ENCODE measurements around the gene MAP7. TPM values are rescaled to one million over a fixed set of nuclear protein-coding genes. Genes with fewer than 3 reads are reported as not detected.
"Not testable (repeated sequence)": the region's sequence is repeated elsewhere in the genome, so short reads cannot be mapped to it uniquely, and the experiment has no call there.

MAP7 gene
- total and polyA plus RNA-seq, 7 donors, result 1.2 to 33.5 (median 3.3) TPM

DNA sequence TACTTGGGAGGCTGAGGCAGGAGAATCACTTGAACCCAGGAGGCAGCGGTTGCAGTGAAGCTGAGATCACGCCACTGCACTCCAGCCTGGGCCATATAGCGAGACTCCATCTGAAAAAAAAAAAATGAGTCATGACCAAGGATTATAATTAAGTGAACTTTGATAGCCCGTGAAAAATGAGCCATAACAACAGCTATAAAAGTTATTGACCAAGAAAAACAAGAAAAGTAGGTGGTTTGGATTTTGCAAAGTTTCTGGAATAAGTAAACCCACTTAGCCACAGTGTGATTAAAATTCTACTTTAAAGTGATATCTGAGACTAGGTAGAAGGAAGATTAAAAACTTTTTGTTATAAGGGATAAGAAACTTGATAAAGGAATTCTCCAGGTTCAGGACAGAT lies 234.6 kb downstream of the MAP7 start:
- Histone ChIP-seq H3K4me1 (no peaks in the 10 kb centered on the region), H3K36me3 (no peaks in the 10 kb centered on the region), H3K9me3 (no peaks in the 10 kb centered on the region), H3K4me3 (no peak overlapping the region), H3K27ac (no peak overlapping the region), H3K27me3 (no peaks in the 10 kb centered on the region)
- DNase-seq, result no peak
- intact Hi-C loops (cut with DNase I), result loop anchor here (5.0 kb wide), 1 partner anchor 808 kb away; no protein-coding TSS in a partner anchor
- WGBS, 2 donors, result 61 to 88% methylated on average over 4 of the region's 4 CpGs
- TF ChIP-seq EP300 (IDR thresholded peaks at IDR 0.05) (no peak), POLR2AphosphoS5 (IDR thresholded peaks at IDR 0.05) (no peak), CTCF (IDR thresholded peaks at IDR 0.05) (no peak), POLR2A (IDR thresholded peaks at IDR 0.05) (no peak)

GRCh38 chr6:136312975-136313374 lies 237.2 kb downstream of the MAP7 start:
- intact Hi-C loops (cut with DNase I), result no loop called here
- 97 to 98% methylated on average over 3 of the region's 3 CpGs for whole genome bisulfite sequencing, 2 donors

DNA sequence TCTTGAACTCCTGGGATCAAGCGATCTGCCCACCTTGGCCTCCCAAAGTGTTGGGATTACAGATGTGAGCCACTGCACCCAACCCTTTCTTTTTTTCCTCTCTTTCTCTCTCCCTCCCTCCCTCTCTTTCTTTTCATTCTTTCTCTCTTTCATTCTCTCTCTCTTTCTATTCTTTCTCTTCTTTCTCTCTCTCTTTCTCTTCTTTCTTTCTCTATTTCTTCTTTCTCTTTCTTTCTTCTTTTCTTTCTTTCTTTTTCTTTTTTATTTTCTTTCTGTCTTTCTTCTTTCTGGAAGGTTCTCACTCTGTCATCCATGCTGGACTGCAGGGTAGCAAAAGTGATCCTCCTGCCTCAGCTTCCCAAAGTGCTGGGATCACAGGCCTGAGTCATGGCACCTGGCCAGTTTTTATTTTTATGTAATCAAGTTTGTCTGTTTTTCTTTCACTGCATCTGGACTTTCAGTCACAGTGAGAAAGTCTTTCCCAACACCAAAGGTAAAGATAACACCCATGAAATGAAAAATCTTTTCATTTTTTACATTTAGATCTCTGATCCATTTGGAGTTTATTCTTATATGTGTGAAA lies 240.4 kb downstream of the MAP7 start:
- no peaks in the 10 kb centered on the region for H3K36me3 ChIP-seq
- no peak for TF ChIP-seq POLR2AphosphoS5 (IDR thresholded peaks at IDR 0.05)
- TF ChIP-seq CTCF (IDR thresholded peaks at IDR 0.05), result no peak
- no peak for TF ChIP-seq EP300 (IDR thresholded peaks at IDR 0.05)
- TF ChIP-seq POLR2A (IDR thresholded peaks at IDR 0.05), result no peak
- no peak overlapping the region for H3K4me3 ChIP-seq
- intact Hi-C loops (cut with DNase I), result no loop called here
- WGBS, 2 donors, result 100% methylated on average over 1 of the region's 1 CpG
- no peaks in the 10 kb centered on the region for H3K4me1 ChIP-seq
- DNase-seq, result no peak
- H3K27me3 ChIP-seq, result no peaks in the 10 kb centered on the region
- H3K27ac ChIP-seq, result no peak overlapping the region
- no peaks in the 10 kb centered on the region for H3K9me3 ChIP-seq

More at GRCh38 chr6:136312975-136313374, 237.2 kb downstream of the MAP7 start:
- H3K9me3 ChIP-seq, result no peaks in the 10 kb centered on the region
- no peak for TF ChIP-seq POLR2AphosphoS5 (IDR thresholded peaks at IDR 0.05)
- no peak overlapping the region for H3K4me3 ChIP-seq
- H3K27me3 ChIP-seq, result no peaks in the 10 kb centered on the region
- DNase-seq, result no peak
- no peaks in the 10 kb centered on the region for H3K4me1 ChIP-seq
- no peak overlapping the region for H3K27ac ChIP-seq
- no peaks in the 10 kb centered on the region for H3K36me3 ChIP-seq

DNA sequence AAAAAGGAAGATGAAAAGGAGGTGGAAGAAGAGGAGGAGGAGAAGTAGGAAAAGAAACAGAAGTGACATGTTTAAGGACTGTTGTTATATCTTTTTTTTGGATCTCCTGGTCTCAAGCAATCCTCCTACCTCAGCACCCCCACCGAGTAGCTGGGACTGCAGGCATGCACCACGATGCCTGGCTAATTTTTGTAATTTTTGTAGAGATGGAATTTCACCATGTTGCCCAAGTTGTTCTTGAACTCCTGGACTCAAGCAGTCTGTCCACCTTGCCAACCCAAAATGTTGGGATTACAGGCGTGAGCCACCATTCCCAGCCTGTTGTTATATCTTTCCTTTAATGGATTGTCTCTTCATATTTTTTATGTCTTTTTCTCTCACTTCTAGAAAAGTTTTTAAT lies 241.1 kb downstream of the MAP7 start:
- no peaks in the 10 kb centered on the region for H3K4me1 ChIP-seq
- H3K36me3 ChIP-seq, result no peaks in the 10 kb centered on the region
- H3K9me3 ChIP-seq, result no peaks in the 10 kb centered on the region
- DNase-seq, result no peak
- 72 to 93% methylated on average over 3 of the region's 3 CpGs for WGBS, 2 donors
- H3K27ac ChIP-seq, result no peak overlapping the region
- H3K4me3 ChIP-seq, result no peak overlapping the region
- no peaks in the 10 kb centered on the region for H3K27me3 ChIP-seq
- intact Hi-C loops (cut with DNase I), result no loop called here
- no peak for TF ChIP-seq EP300 (IDR thresholded peaks at IDR 0.05)
- TF ChIP-seq POLR2AphosphoS5 (IDR thresholded peaks at IDR 0.05), result no peak
- TF ChIP-seq CTCF (IDR thresholded peaks at IDR 0.05), result no peak
- no peak for TF ChIP-seq POLR2A (IDR thresholded peaks at IDR 0.05)

- intact Hi-C loops (cut with DNase I); H3K27me3 ChIP-seq: not testable (repeated sequence)
- WGBS, 2 donors, result 80 to 88% methylated on average over 1 of the region's 1 CpG
Observed at GRCh38 chr6:136308469-136308868, 241.8 kb downstream of the MAP7 start.

DNA sequence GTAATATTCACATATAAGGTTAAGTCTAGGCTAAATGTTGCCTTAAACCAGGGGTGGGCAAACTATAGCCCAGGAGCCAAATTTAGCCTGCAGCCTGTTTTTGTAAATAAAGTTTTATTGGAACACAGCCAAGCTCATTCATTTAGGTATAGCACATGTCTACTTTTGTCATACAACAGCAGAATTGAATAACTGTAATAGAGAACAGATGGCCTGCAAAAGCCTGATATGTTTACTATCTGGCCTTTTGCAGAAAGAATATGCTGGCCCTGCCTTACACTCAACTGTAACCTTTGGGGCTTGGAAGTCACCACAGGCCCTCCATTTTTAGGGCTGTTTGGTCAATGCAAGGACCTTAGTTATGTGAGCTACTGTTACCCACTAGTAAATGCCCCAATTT lies 242.9 kb downstream of the MAP7 start:
- H3K4me1 ChIP-seq, result no peaks in the 10 kb centered on the region
- H3K27ac ChIP-seq, result no peak overlapping the region
- H3K4me3 ChIP-seq, result no peak overlapping the region
- DNase-seq, result no peak
- no peaks in the 10 kb centered on the region for H3K27me3 ChIP-seq
- H3K36me3 ChIP-seq, result no peaks in the 10 kb centered on the region
- no peak for TF ChIP-seq EP300 (IDR thresholded peaks at IDR 0.05)
- TF ChIP-seq POLR2A (IDR thresholded peaks at IDR 0.05), result no peak
- TF ChIP-seq CTCF (IDR thresholded peaks at IDR 0.05), result no peak
- no peak for TF ChIP-seq POLR2AphosphoS5 (IDR thresholded peaks at IDR 0.05)
- intact Hi-C loops (cut with DNase I), result no loop called here
- no peaks in the 10 kb centered on the region for H3K9me3 ChIP-seq

More at GRCh38 chr6:136308469-136308868, 241.8 kb downstream of the MAP7 start:
- not testable (repeated sequence) for H3K36me3 ChIP-seq, H3K4me3 ChIP-seq, H3K4me1 ChIP-seq, H3K9me3 ChIP-seq, H3K27ac ChIP-seq, DNase-seq
